Muscle of back (tissue), 11 donors: Measurements from ENCODE around the gene ESYT1. TPM values are rescaled to one million over a fixed set of nuclear protein-coding genes. Genes with fewer than 3 reads are reported as not detected.

Experiments used
- DNase-seq, 3 donors: peaks; one replicate each; pipeline versions ENCODE4 v3.0.0 to v3.0.0-alpha.2; 2013
- polyA plus RNA-seq, 10 donors: library from polyadenylated mRNA; unstranded; fragments of 120-200 nt; gene quantifications; one replicate each; pipeline ENCODE4 v1.2.1, GENCODE V29; 2013; ENCODE audit not compliant: insufficient read length in 10 of 10

Gene ESYT1
- polyA plus RNA-seq, 10 donors, result 64.1 to 91.1 (median 79.6) TPM

DNA sequence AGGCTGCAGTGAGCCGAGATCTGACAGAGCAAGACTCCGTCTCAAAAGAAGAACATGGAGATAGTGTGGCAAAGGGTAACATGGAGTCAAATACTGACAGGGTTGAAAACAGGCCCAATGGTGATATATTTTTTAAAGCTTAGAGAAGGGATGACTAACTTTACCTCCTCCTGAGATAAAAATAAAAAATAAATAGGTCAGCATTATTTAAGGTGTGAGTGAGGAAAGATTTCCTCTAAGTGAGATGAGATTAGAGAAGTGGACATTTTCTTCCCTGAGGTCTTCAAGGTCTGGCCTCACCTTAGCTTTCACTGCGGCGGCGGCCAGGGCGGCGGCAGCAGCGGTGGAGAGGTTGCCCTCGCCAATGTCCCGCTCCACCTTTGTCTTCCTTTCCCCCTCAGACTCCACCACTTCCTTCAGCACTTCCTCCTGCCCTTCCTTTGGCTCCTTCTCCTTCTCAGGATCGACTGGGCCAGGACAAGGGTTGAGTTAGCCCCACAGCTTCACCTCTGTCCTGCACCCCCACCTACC, 41.2 kb downstream of the ESYT1 start:
- DNase-seq, result no peak

DNA sequence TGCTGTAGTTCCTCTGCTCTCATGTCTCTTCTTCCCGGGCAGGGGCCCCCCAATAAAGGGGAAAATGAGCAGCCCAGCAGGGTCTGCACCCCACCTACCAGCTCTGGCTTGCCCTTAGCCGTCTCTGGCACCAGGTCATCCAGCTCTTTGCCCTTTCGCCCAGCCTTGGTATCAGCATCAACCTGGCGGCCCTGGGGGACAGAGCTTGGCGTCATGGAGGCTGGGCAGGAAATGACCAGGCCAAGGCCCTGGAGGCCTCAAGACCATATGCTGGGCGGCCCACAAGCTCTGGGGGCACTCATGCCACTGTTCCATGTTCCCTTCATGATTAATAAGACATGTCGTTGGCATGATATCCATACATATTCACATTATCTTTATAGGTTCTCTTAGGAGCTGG, 44.8 kb downstream of the ESYT1 start:
- no peak for DNase-seq

DNA sequence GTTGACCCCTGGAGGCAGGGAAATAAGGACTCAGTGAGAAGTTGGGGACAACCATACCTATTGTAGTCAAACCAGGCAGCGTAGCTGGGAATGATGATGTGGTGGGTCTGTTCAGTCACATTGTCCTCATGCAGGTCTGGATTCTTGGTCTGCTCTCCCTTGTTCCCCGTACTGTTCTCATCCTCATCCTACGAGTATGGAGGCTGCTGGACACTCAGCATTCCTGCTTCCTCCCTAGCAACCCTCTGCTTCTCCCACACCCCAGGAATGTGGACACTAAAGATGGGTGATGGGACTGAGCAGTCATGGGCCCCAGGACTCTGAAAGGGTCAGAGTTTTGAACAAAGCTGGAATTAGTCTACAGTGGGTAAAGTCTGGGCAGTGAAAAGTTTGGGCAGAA, 50.3 kb downstream of the ESYT1 start:
- no peak for DNase-seq

DNA sequence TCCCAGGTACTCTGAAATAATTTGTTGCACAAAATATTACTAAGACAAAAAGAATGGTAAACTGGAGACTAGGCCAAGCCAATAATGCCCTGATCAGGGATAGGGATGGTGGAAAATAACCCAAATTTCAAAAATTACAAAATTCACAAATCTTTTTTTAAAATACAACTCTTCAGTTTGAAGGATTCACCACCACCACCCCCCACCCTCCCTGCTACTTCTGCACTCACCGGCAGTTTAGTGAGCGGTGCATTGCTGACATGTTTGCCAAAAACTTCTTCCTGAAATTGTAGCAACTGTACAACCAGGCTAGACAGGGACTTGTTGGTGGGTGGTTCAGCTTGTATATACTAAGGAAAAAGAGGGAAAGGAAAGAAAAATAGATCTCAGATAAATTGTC, 58.9 kb downstream of the ESYT1 start:
- no peak for DNase-seq

DNA sequence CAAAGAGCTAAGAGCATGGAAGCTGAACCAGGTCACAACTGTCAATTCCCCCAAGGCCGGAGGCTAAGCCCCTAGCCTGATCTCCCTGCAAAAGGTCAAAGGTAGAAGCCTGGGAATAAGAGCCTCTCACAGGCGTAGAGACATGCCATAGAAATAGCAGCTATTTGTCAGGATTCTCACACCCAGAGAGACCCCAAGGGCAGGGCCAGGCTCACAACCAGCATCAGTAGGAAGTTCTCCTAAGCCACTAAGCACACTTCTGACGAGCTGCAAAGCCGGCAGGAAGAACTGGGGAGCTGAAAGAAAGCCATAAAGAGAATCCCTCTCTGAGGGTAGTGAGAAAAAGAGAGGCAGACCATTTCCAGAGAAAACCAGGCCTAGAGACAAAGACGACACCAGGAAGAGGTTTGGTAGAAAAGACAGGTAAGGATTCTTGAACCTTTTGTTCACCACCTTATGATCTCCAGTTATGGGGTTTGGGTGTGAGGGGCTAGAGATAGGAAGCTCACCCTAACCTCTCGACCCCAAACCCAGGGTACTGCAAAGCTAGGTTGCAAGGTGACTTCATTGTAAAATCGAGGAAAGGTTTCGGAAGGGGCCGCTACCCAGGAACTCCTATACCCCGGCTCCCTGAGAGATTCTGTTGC, 60.2 kb downstream of the ESYT1 start:
- DNase-seq, result peak in 1 of 3 donors; percentile 35

DNA sequence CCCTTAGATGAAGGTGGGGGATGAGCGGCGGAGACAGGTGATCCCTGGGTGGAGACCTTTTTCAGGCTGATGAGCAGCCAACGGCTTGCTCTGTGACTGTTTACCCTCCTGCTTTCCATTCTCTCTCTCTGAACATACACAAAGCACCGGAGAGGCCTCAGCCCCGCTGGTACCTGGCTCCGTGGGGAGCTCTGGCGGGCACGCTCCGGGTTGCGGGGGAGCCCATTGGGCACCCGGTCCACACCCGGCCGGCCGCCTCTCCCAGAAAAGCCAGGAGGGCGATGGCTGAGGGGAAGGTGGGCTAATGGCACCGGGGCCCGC, 60.7 kb downstream of the ESYT1 start:
- peak in 1 of 3 donors; percentile 55 for DNase-seq

DNA sequence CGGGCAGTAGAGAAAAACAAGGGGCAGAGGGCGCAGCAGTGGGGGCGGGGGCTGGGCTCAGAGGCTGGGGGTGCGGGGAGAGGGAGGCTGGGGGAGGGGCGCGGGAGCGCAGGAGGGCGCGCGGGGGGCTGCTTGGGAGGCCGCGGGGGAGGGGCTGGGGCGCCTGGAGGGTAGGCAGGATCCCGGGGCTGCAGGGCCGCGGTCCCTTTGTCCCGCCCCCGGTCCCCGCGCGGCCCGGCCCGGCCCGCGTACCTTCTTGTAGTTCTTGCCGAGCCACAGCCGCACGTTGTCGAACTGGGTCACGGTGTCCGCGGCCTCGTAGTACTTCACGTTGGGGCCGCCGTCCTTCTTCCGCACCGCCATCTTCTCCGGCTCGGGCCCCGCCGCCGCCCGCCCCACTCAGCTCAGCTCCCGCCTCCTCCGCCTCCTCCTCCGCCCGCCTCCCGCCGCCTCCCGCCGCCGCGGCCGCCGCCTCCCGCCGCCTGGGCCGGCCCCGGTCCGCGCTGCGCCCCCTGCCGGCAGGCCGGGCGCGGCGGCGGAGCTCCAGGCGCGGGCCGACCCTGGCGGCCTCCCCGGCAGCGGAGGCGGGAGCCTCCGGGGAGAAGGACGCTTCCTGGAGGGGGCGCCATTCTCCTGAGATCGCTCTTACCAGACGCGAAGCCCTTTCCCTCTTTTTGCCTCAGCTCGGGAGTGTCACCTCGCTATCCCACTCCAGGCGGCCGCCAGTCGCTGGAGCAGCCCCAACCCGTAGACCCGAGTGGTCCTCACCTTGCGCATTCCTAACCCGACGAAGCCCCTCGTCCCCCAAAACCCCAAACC, 61.2 kb downstream of the ESYT1 start, which contains the start of gene SMARCC2:
SMARCC2 (minus strand) TSS at position 385 of the 819 bp plus-strand sequence; CDS start at position 363, 22 bp downstream.
- peak; percentile 87 to 94 (median 91) for DNase-seq

DNA sequence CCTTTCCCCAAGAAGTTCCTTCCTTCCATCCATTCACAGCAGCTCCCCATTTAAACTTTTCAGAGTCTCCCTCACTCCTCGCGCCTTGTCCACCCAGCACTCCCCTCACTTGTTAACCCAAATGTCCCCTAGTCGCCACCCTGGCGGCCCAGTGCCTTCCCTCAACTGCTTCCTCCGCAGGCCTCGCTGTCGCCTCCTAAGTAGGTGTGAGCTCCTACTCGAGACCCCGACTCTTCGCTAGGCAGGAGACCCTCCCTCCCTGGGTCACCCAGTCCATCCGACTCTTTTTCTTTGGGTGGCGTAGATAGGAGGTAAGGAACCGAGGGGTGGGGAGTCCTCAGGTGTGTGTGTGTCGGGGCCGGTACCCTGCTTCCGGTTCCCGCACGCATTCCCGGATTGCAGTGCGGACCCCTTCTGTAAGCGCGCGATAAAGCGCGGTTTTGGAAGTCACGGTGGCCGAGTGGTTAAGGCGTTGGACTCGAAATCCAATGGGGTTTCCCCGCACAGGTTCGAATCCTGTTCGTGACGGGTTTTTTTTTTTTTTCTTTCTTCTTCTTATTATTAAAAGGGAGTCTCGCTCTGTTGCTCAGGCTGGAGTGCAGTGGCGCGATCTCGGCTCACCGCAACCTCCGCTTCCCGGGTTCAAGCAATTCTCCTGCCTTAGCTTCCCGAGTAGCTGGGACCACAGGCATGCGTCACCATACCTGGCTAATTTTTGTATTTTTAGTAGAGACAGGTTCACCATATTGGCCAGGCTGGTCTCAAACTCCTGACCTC, 62.0 kb downstream of the ESYT1 start:
- DNase-seq, result peak; percentile 87 to 96 (median 94)

DNA sequence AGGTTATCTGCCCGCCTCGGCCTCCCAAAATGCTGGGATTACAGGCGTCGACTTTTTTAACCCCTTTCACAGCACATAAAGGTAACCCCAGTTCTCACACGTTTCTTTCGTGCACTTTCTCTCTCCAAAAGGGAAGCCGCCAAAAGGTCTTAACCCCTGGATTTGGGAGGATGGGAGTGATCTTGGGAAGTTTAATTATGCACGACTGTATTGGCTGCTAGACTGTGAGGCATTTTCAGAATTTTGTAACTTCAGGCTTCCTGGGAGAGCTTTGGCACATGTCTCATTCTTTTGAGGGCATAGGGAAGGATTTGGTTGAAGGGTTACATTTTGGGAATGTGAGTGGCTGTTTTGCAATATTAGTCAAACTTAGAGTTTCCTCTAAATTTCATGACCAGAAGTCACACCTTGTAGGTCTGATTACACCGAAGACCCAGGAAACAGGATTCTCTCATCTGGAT, 62.7 kb downstream of the ESYT1 start:
- peak in 1 of 3 donors; percentile 24 for DNase-seq

DNA sequence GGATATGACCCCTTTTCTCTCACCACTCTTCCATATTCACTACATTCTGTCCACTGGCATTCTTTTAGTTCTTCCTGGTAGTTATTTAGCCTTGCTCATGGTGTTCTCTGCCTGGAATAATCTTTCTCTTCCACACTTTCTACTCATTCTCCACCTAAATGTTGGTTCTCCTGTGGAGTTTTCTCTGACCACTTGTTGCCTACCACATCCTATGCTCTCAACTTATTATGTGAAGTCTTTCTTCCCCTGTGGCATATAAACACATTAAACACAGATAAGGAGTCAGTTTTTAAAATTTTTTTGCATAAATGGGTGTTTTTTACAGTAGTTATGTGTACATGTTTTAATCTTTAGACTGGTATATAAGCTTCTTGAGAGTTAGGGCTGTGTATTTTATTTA, 64.5 kb downstream of the ESYT1 start:
- no peak for DNase-seq

DNA sequence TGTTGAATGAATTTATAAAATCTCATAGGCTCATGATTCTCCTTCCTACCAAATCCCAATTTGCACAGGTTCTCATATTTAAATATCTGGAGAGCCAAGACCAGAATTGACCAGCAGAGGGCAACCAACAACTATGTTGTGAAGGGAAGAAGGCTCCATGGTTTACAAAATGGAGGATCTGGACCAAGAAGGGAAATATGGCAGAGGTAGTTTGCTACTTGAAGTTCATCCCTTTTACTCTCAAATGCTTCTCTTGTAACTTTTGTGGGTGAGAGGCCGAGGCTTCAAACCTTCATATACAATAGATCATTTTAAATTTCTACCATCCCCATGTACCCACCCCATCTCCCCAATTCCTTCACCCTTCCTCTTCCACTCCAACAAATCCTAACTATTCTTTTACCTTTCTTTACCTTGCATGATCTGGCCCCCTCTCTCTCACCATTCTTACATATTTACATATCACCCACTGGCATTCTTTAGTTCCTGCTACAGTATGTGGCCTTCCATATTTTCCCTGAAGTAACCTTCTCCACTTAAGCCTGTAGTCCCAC, 65.0 kb downstream of the ESYT1 start:
- peak; percentile 76 to 87 (median 81) for DNase-seq

Other genes with a start within 250 kb of the ESYT1 start
- gene PYM1, start 200.4 kb upstream of the ESYT1 start, polyA plus RNA-seq, result 10 to 100 TPM; 18.2 to 28.2 (median 21.2) TPM
- gene DGKA, start 197.1 kb upstream of the ESYT1 start, polyA plus RNA-seq, result 10 to 100 TPM; 12.8 to 49.9 (median 22.0) TPM
- gene PMEL, start 162.2 kb upstream of the ESYT1 start, polyA plus RNA-seq, result 10 to 100 TPM in 2 of 10 donors, 1 to 10 TPM in 5, under 1 TPM in 3; 0.71 to 38.1 (median 1.4) TPM
- gene CDK2, start 161.4 kb upstream of the ESYT1 start, polyA plus RNA-seq, result 10 to 100 TPM; 21.0 to 42.1 (median 28.6) TPM
- 100 to 1,000 TPM in 9 of 10 donors, 10 to 100 TPM in 1; 99.4 to 141 (median 121) TPM for gene RAB5B, start 154.2 kb upstream of the ESYT1 start, polyA plus RNA-seq
- 10 to 100 TPM; 11.8 to 16.9 (median 12.9) TPM for gene SUOX, start 131.0 kb upstream of the ESYT1 start, polyA plus RNA-seq
- 10 to 100 TPM in 1 of 10 donors, 1 to 10 TPM in 9; 5.5 to 11.3 (median 7.8) TPM for gene IKZF4, start 107.2 kb upstream of the ESYT1 start, polyA plus RNA-seq
- gene RPS26, start 86.3 kb upstream of the ESYT1 start, polyA plus RNA-seq, result 100 to 1,000 TPM in 8 of 10 donors, 10 to 100 TPM in 2; 79.8 to 679 (median 311) TPM
- gene ERBB3, start 48.1 kb upstream of the ESYT1 start, polyA plus RNA-seq, result 100 to 1,000 TPM in 9 of 10 donors, 10 to 100 TPM in 1; 83.9 to 228 (median 151) TPM
- gene PA2G4, start 23.7 kb upstream of the ESYT1 start, polyA plus RNA-seq, result 100 to 1,000 TPM in 8 of 10 donors, 10 to 100 TPM in 2; 93.0 to 121 (median 109) TPM
- gene RPL41, start 11.6 kb upstream of the ESYT1 start, polyA plus RNA-seq, result 1,000 to 10,000 TPM; 4,692 to 6,543 (median 5,537) TPM
- 1 to 10 TPM; 3.4 to 6.3 (median 4.6) TPM for gene ZC3H10, start 10.0 kb upstream of the ESYT1 start, polyA plus RNA-seq
- gene MYL6B, start 24.3 kb downstream of the ESYT1 start, polyA plus RNA-seq, result 100 to 1,000 TPM; 502 to 996 (median 790) TPM
- gene MYL6, start 30.1 kb downstream of the ESYT1 start, polyA plus RNA-seq, result 1,000 to 10,000 TPM; 1,255 to 1,671 (median 1,389) TPM
- 10 to 100 TPM; 49.9 to 75.2 (median 61.1) TPM for gene SMARCC2, start 61.2 kb downstream of the ESYT1 start, polyA plus RNA-seq
- 10 to 100 TPM; 31.6 to 52.0 (median 41.4) TPM for gene RNF41, start 93.7 kb downstream of the ESYT1 start, polyA plus RNA-seq
- 10 to 100 TPM; 13.7 to 22.0 (median 19.3) TPM for gene NABP2, start 96.1 kb downstream of the ESYT1 start, polyA plus RNA-seq
- 1 to 10 TPM in 1 of 10 donors, under 1 TPM in 7, not detected in 2; 0.32 to 1.0 (median 0.55) TPM for gene SLC39A5, start 101.8 kb downstream of the ESYT1 start, polyA plus RNA-seq
- gene ANKRD52, start 130.1 kb downstream of the ESYT1 start, polyA plus RNA-seq, result 10 to 100 TPM; 14.1 to 21.7 (median 18.1) TPM
- 10 to 100 TPM; 13.8 to 34.9 (median 18.4) TPM for gene COQ10A, start 138.7 kb downstream of the ESYT1 start, polyA plus RNA-seq
- 100 to 1,000 TPM; 166 to 293 (median 221) TPM for gene CS, start 172.1 kb downstream of the ESYT1 start, polyA plus RNA-seq
- gene CNPY2, start 187.7 kb downstream of the ESYT1 start, polyA plus RNA-seq, result 10 to 100 TPM; 45.4 to 75.7 (median 52.2) TPM
- gene PAN2, start 205.7 kb downstream of the ESYT1 start, polyA plus RNA-seq, result 10 to 100 TPM; 26.3 to 67.2 (median 45.8) TPM
- gene IL23A, start 210.6 kb downstream of the ESYT1 start, polyA plus RNA-seq, result under 1 TPM in 9 of 10 donors, not detected in 1; 0.19 to 0.90 (median 0.61) TPM
- gene STAT2, start 231.8 kb downstream of the ESYT1 start, polyA plus RNA-seq, result 10 to 100 TPM; 39.6 to 94.7 (median 59.4) TPM
- under 1 TPM in 2 of 10 donors, not detected in 8; 0.09 to 0.15 TPM for gene APOF, start 234.6 kb downstream of the ESYT1 start, polyA plus RNA-seq